RWPE2 (cell line): ENCODE data around the gene TRIP13.

ENCODE experiments used
- ATAC-seq: fragments of 200-7000 bp; cut with Tn5 transposase; 3 replicates; pipeline ENCODE4 v1.9.1; 2021; ENCODE audit warnings: low read depth
- DNase-seq: peaks from one replicate; pipeline ENCODE4 v3.0.0-alpha.2; 2020; ENCODE audit warnings: low spot score
- H3K27ac ChIP-seq: fragments of 450-650 bp; 2 replicates; pipeline ENCODE4 v1.5.1; 2017; ENCODE audit warnings: mild to moderate bottlenecking; ENCODE audit not compliant: poor library complexity, severe bottlenecking
- H3K27me3 ChIP-seq: fragments of 250-450 bp; sonication (Bioruptor Pico); 2 replicates; pipeline ENCODE4 v1.5.1; 2021; ENCODE audit warnings: mild to moderate bottlenecking, moderate library complexity; ENCODE audit not compliant: insufficient read depth, poor library complexity, severe bottlenecking
- H3K36me3 ChIP-seq: fragments of 250-450 bp; sonication (Bioruptor Pico); 2 replicates; pipeline ENCODE4 v1.5.1; 2020; ENCODE audit warnings: low read depth, mild to moderate bottlenecking, moderate library complexity
- H3K4me1 ChIP-seq: fragments of 250-450 bp; sonication (Bioruptor Pico); 2 replicates; pipeline ENCODE4 v1.5.1; 2021; ENCODE audit warnings: mild to moderate bottlenecking, moderate library complexity; ENCODE audit not compliant: insufficient read depth, poor library complexity, severe bottlenecking
- H3K4me3 ChIP-seq: fragments of 250-450 bp; sonication (Bioruptor Pico); 2 replicates; pipeline ENCODE4 v1.5.1; 2021; ENCODE audit warnings: mild to moderate bottlenecking, moderate library complexity; ENCODE audit not compliant: severe bottlenecking
- H3K9me3 ChIP-seq: fragments of 250-450 bp; sonication (Bioruptor Pico); 2 replicates; pipeline ENCODE4 v1.5.1; 2021; ENCODE audit warnings: mild to moderate bottlenecking, moderate library complexity; ENCODE audit not compliant: severe bottlenecking
- TF ChIP-seq, protein P1 (sequence below): fragments of 450-650 bp; IDR thresholded peaks from one replicate; pipeline ENCODE4 v1.5.1; 2017; ENCODE audit warnings: mild to moderate bottlenecking, moderate library complexity; ENCODE audit not compliant: poor library complexity, severe bottlenecking

Gene TRIP13

DNA sequence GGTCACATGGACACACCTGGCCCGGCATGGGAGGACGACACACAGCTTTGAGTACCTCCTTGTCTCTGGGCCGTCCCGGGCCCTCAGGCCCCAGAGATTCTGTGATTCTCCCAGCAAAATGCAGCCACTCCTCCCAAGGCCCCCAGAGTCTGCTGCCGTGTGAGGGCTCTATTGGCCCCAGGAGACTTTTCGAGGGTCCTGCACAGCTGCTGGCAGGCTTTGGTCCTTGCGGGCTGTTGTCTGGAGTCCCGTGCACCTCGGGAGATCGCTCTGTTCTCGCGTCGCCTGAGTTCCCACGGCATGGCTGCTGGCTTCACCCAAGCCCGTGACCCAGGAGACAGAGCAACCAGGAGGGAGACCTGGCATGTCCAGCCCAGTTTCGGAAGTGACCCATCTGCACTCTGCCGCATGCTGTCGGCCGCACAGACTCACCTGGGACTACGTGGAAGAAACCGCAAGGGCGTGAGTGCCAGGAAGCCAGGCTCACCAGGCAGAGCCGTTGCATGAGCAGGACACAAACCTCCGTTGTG lies 69.1 kb downstream of the TRIP13 start:
- Histone ChIP-seq H3K27ac (no peak overlapping the region), H3K27me3 (peaks cover 12% of the 10 kb centered on the region), H3K4me1 (peaks cover 24% of the 10 kb centered on the region), H3K9me3 (no peaks in the 10 kb centered on the region), H3K4me3 (no peak overlapping the region), H3K36me3 (no peaks in the 10 kb centered on the region)
- TF ChIP-seq, protein P1, sequence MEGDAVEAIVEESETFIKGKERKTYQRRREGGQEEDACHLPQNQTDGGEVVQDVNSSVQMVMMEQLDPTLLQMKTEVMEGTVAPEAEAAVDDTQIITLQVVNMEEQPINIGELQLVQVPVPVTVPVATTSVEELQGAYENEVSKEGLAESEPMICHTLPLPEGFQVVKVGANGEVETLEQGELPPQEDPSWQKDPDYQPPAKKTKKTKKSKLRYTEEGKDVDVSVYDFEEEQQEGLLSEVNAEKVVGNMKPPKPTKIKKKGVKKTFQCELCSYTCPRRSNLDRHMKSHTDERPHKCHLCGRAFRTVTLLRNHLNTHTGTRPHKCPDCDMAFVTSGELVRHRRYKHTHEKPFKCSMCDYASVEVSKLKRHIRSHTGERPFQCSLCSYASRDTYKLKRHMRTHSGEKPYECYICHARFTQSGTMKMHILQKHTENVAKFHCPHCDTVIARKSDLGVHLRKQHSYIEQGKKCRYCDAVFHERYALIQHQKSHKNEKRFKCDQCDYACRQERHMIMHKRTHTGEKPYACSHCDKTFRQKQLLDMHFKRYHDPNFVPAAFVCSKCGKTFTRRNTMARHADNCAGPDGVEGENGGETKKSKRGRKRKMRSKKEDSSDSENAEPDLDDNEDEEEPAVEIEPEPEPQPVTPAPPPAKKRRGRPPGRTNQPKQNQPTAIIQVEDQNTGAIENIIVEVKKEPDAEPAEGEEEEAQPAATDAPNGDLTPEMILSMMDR: no peak
- DNase-seq (peak; percentile 52), ATAC-seq (no peak)

DNA sequence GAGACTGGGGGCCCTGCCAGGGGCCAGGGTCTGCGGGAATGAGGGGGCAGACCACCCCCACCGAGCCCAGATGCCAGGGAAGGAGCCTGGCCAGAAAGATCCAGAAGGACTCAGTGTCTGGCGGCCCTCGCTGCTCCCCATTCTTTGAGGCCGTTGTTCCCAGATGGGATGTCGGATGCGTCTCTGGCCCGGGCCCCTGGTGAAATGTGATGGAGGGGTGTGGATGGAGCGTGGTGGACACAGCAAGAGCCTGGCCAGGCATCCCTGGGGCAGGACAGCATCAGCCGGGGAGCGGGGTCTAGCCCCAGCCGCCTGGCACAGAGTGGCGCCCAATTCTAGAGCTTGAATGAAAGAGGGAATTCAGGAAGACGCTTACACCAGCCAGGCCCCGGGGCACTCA lies 69.7 kb downstream of the TRIP13 start:
- Histone ChIP-seq H3K4me1 (peaks cover 18% of the 10 kb centered on the region), H3K27ac (no peak overlapping the region), H3K27me3 (peaks cover 18% of the 10 kb centered on the region), H3K4me3 (no peak overlapping the region), H3K9me3 (no peaks in the 10 kb centered on the region), H3K36me3 (no peaks in the 10 kb centered on the region)
- no peak for ATAC-seq
- TF ChIP-seq, protein P1: no peak
- DNase-seq: peak; percentile 58

DNA sequence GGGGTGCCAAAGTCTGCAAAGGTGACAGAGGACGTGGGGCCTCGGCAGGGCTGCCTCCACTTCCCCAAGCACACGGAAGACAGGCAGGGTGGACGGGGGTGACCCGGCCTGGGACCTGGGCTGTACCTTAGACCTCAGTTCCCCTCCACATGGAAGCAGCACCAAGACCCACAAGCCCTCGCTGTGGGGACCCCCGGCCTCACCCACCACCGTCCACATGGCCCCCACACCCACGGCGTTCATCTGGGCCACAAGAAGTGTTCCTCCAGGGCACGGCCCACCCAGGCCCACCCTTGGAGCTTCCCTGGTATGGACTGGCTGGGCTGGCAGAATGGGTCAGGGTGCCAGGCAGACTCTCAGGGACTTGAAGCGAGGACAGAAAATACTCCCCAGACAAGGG lies 70.1 kb downstream of the TRIP13 start:
- DNase-seq: peak; percentile 59

DNA sequence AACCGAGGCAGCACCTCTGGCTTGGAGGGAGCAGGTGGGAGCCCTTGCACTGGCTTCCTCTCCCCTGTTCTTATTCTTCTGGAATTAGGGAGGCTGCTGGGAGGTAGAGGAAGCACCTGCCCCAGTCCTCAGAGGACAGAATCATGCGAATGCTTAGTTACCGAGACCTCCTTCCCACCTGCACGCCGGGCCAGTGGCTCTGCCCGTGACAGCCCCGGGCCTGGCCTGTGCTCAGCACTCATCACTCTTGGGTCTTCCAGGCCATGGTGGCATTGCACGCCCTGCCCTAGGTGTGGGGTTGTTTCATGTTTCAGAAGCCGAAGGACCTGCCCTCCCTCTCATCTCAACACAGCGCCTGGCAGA lies 70.6 kb downstream of the TRIP13 start:
- ATAC-seq (no peak), DNase-seq (no peak)
- H3K27ac ChIP-seq: no peak overlapping the region
- H3K4me3 ChIP-seq: no peak overlapping the region
- H3K9me3 ChIP-seq: no peaks in the 10 kb centered on the region
- H3K27me3 ChIP-seq: peaks cover 27% of the 10 kb centered on the region
- TF ChIP-seq, protein P1: no peak
- peaks cover 10% of the 10 kb centered on the region for H3K4me1 ChIP-seq
- H3K36me3 ChIP-seq: no peaks in the 10 kb centered on the region

More for the DNA sequence above, 70.1 kb downstream of the TRIP13 start:
- H3K27ac ChIP-seq: no peak overlapping the region
- no peaks in the 10 kb centered on the region for H3K36me3 ChIP-seq
- no peak overlapping the region for H3K4me3 ChIP-seq
- no peak for ATAC-seq
- peaks cover 14% of the 10 kb centered on the region for H3K4me1 ChIP-seq
- H3K9me3 ChIP-seq: no peaks in the 10 kb centered on the region
- TF ChIP-seq, protein P1: no peak
- peaks cover 23% of the 10 kb centered on the region for H3K27me3 ChIP-seq

DNA sequence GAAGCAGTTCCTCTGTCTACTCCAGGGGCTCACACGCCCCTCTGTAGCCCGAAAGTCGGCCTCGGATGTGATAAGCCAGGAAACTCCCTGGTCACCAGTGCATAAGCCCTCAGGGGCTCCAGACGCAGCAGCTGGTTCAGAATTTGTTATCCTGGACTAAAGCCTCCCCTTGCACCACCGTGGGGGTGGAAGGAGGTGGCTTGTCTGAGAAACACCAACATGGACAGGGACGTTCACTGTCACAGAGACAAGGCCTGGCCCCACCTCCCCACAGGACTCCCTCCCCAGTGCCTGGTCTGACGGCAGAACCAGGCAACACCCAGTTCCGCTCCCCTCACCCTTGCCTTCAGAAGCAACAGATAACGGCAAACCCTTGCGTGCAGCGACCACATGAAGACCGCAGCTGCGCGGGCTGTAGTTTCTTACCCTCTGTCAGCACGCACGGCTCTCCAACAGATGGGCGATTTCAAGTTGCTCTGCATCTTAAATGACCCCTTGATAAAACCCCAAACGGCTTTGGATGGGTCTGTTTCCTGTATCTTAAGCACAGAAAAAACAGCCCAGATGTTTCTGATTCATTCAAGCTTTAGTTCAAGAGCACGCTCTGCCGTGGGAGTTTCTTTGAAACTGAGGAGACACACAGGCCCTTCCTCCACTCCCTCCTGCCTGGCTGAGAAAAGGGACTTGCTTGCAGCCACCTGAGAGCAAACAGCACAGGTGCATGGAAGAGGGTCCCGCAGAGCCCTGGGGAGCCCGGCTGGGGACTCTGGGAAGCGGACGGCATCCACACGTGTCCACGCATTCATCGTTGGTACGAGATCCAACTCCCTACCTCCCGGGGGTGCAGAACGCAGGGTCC lies 71.2 kb downstream of the TRIP13 start:
- H3K36me3 ChIP-seq: no peaks in the 10 kb centered on the region
- no peak overlapping the region for H3K27ac ChIP-seq
- DNase-seq (no peak), ATAC-seq (no peak)
- no peaks in the 10 kb centered on the region for H3K9me3 ChIP-seq
- TF ChIP-seq, protein P1: no peak
- H3K27me3 ChIP-seq: peaks cover 34% of the 10 kb centered on the region
- no peak overlapping the region for H3K4me3 ChIP-seq
- H3K4me1 ChIP-seq: peaks cover 4% of the 10 kb centered on the region
